Measurements from ENCODE around the gene GLRA2.

The GLRA2 gene

DNA sequence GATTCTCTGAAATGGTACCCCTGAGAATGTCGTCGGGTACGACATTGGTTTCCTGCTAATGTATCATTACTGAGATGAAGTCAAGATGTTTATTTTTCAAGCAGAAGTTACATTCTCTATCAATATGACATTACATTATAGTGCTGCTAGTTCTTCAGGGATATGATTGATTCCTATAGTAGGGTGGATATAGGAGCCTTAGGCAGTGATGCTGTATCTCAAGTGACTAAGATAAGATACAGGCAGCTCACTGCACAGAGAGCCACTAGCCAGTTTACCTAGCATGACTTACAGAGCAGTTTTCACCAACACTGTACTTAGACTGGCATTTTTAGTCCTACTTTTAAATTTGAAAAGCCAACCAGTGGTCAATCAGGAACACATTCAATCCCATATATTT, 188.6 kb downstream of the GLRA2 start:
- no peak for DNase-seq

- DNase-seq: no peak
Observed at GRCh38 chrX:14718403-14718802, 189.1 kb downstream of the GLRA2 start.

- DNase-seq: no peak
Observed at GRCh38 chrX:14729058-14729457, 199.7 kb downstream of the GLRA2 start.

DNA sequence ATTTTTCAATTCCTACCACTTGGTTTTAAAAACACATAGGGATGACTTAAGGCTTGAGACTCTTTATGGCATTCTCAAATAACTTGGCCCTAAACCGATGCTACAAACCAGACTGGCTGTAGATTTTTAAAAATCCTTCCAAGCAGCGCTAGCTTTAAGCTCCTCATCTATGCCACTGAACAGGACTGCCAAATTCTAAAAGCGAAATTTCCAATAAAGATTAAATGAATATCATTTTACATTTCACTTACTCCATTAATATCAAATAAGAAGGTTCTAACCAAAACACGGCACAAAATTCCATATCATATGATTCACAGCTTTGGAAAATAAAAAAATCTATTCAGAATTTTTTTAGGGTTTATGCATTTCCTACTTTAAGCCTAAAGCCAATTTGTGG, 209.3 kb downstream of the GLRA2 start:
- no peak for DNase-seq

- no peak for DNase-seq
Observed at GRCh38 chrX:14753441-14753840, 224.1 kb downstream of the GLRA2 start.

- DNase-seq: no peak
Observed at GRCh38 chrX:14758029-14758491, 228.7 kb downstream of the GLRA2 start.

GRCh38 chrX:14775416-14775815, 246.1 kb downstream of the GLRA2 start:
- DNase-seq: no peak

DNA sequence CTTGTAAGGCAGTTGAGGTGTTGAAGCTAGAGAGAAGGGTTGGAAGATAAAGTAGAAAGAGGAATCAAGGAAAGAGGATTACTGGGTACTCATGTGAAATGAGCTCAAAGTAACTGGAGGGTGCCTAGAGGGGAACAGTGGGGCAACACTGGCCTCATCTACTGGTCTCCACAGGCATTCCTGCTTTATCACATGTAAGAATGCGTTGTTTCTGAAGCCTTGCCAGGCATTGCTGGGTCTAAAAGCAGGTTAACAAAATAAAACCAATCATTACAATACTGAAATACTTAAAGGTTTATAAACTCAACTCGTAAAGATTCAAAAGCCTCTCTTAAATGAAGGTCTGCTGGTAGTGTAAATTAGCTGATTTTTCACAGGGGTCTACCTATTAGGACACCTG, 247.6 kb downstream of the GLRA2 start:
- DNase-seq: no peak

- DNase-seq: no peak
Observed at GRCh38 chrX:14777525-14777924, 248.2 kb downstream of the GLRA2 start.

- DNase-seq: no peak
Observed at GRCh38 chrX:14779580-14779979, 250.2 kb downstream of the GLRA2 start.

All from cerebellar nuclear complex (tissue), 1 donor.